HG03442 (cell line): Measurements from ENCODE around the gene GRK5.

Experiments used
- ATAC-seq: cut with Tn5 transposase; IDR thresholded peaks from one replicate; pipeline ENCODE4 v1.9.1; 2021; ENCODE audit warnings: mild to moderate bottlenecking, moderate library complexity; ENCODE audit not compliant: unreplicated experiment

GRK5 gene

GRCh38 chr10:119396709-119397071 is 189.3 kb downstream of the GRK5 start:
- no peak for ATAC-seq

DNA sequence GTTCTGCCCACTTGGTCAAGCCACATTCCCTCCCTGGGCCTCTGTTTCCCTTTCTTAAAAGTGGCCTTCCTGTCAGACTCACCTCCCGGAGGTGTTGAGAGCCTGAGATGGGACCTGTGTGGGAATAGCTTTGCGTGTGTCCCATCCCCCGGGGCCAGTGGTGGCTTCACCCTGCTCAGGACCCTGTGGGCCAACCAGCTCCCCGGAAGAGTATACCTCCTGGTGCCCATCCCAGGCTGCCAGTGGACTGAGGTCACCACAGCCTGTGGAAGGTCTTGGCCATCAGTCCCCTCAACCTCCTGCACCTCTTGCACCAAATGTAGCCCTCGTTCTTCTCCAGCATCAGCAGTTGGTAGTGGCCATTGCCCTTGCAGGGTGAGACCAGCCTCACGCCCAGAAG is 190.0 kb downstream of the GRK5 start:
- ATAC-seq, result no peak

DNA sequence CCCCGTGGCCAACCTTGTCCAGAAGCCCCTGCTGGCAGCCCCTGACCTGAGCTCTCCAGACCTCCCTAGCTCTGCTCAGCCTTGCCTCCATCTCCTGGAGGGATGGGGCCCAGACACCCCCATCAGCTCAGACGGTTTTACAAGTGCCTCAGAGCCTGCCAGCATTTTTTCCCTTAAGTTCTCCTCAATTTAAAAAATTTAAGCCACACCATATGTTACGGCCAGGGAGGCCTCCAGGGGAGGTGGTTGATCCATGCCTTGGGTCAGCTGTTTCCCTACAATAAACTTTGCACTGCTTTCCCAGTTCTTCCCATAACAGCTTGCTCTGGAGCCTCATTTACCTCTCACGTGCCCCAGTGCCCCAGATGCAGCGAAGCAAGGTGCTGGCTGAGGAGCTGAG is 191.6 kb downstream of the GRK5 start:
- ATAC-seq, result no peak

GRCh38 chr10:119399466-119399865 is 192.1 kb downstream of the GRK5 start:
- no peak for ATAC-seq

DNA sequence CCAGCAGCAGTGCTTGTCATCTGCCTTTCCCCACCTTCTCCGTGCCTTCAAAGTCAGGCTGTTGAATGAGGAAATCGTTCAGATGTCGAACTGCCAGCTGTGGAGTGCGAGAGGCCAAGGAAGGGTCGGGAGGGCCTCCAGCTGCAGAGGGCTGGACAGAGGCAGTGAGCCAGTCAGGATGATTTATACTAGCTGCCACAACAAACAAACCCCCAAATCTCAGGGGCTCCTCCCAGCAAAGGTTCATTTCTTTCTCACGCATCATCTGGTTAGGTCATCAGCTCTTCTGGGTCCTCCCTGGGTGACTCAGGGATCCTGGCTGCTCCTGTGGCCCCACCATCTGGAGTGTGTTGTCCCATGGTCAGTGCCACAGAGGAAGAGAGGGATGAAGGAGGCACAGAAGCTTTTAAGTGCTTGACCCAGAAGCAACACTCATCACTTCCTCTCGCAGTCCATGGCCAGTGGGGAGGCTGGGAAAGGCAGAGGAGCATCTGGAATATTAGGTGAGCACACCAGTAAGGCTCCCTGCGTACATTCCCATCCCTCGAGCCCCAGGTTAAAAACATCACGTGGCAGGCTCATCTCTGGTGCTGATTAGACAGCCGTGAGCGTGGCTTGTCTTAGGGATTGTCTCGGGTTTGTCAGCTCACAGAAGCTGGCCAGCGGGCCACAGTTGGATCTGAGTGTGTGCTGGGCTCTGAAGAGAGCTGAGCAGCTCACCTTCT is 194.5 kb downstream of the GRK5 start:
- ATAC-seq, result no peak

- ATAC-seq, result no peak
Observed at GRCh38 chr10:119403921-119404320, 196.6 kb downstream of the GRK5 start.

DNA sequence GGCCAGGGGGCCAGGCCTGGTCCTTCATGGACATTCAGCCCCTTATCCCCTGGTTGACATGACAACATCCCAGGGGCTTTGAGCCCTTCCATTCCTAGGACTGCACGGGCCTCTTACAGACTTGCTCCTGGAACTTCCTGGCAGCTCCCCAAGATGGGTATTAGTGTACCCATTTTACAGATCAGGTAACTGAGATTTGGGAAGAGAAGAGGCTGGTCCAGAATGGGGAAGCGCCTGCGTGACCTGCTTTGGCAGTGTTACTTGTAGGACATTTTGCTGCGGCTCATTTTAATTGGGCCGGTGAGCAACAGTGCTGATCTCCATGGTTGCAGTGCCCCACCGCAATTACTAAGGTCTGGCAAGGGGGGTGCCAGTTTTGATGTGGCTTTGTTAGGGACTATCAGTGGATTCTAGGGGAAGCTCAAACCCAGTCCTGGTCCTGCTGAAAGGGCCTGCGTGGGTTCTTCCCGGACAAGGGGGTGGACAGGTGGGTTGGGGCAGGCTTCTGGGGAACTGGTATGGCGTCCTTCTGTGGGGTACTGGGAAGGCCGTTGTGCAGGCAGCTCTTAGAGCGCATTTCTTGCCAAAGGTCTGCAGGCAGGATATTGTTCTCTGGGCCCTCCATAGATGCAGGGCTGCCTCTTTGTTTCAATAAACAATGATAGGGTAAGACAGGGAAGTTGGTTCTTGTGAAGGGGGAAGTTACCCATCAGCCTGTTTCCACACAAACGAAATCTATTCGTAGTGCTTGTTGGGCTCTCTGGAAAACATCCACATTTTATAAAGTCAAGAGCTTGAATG is 197.5 kb downstream of the GRK5 start:
- ATAC-seq, result no peak

- no peak for ATAC-seq
Observed at GRCh38 chr10:119405520-119405807, 198.1 kb downstream of the GRK5 start.

DNA sequence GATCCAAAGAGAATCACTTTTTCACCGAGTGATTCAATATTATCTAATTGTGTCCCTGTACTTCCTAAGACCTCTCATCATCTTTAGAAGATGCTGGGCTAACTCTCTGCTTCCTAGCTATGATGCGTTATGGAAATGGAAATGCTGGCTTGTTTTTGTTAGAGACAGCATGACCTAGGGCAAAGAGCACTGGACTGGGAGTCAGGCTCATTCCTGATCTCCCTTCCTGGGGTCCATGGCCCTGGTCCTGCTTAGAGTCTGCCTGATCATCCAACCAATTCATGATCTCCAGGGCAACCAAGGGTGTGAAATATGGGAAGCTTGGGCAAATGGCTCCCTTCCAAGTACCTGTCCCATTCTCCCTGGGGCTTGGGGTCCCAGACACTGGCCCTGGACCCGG is 198.8 kb downstream of the GRK5 start:
- no peak for ATAC-seq

GRCh38 chr10:119406601-119407253 is 199.4 kb downstream of the GRK5 start:
- ATAC-seq, result no peak

- no peak for ATAC-seq
Observed at GRCh38 chr10:119407254-119407777, 199.9 kb downstream of the GRK5 start.

DNA sequence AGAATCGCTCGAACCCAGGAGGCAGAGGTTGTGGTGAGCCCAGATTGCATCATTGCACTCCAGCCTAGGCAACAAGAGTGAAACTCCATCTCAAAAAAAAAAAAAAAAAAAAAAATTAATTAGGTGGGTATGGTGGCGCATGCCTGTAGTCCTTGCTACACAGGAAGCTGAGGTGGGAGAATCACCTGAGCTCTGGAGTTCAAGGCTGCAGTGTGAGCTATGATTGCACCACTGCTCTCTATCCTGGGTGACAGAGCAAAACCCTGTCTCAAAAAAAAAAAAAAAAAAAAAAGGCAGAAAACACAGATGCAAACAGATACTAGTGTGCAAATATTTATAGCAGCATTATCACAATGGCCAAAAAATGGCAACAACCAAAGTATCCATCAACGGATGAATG is 200.7 kb downstream of the GRK5 start:
- no peak for ATAC-seq

DNA sequence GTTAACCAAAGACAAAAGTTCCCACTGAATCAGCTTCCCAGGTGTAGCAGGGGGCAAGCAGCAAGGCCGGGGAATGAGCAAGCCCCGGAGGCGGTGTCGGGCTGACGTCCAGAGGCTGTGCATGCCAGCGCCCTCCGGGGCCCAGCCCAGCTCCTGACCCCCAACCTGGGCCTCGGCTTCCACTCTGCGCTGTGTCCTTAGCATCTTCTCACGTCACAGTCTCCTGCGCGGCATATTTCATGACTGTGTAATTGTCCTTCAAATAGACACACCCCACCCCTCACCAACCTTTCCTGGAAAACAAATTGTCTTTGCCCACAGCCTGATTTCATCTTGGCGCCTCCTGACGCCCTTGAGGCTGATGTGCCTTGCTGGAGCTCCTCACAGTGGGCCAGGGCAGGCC is 201.6 kb downstream of the GRK5 start:
- no peak for ATAC-seq

- no peak for ATAC-seq
Observed at GRCh38 chr10:119409385-119409784, 202.0 kb downstream of the GRK5 start.

DNA sequence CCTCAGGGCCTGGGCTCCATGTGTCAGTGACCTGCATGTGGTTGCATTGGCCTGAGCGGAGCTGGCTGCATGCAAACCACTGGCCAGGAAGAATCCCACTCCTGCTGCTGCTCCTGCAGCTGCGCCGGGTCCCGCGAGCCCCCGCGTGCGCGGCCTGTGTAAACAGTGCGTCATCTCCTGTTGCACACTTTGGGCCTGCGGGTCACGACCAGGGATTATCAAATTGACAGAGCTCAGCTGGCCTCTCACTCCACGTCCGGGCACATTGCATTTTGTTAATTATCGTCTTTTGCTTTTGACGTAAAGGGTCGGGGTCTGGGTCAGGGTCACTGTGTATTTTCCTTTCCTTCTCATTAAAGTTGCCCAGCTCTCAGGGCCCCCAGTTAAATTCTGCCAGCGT is 202.5 kb downstream of the GRK5 start:
- ATAC-seq, result no peak

- ATAC-seq, result no peak
Observed at GRCh38 chr10:119410361-119411116, 203.2 kb downstream of the GRK5 start.

DNA sequence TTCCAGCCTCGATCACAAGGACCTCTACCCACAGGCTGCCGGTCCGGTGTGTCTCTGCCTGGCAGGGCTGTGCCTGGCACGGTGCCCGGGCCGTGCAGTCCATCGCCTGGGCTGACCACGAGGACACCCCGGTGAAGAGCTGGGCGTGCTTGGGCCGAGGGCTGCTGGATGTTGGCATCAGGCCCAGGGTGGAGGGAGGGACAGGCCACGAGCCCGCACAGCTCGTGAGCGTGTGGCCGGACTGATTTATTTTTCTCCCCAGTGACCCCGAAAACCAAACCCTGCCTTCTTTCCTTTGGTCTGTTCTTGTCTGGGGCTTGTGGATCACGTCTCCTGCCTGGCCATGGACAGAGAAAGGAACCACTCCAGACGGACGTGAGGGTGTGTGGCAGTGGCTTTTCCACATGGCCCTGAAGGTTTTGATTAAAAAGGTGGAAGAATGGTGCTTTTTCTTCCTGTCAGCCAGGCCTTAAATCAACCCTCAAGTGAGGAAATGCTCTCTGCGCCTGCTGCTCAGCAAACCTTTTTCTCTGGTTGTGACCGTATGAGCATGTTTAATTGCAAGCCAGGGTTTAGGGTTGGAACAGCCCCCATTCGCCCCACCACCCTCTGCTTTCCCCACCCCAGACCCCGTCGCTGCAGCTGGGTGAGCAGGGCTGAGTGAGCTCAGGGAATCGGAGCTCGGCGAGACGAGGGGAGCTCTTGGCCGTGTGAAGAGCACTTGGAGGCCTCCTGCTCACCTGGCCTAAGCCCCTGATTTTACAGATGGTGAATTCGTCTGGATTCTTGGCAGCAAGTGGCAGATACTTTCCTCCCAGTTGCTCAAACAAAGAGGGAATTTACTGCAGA is 205.1 kb downstream of the GRK5 start:
- no peak for ATAC-seq

- ATAC-seq, result no peak
Observed at GRCh38 chr10:119413093-119413453, 205.7 kb downstream of the GRK5 start.

DNA sequence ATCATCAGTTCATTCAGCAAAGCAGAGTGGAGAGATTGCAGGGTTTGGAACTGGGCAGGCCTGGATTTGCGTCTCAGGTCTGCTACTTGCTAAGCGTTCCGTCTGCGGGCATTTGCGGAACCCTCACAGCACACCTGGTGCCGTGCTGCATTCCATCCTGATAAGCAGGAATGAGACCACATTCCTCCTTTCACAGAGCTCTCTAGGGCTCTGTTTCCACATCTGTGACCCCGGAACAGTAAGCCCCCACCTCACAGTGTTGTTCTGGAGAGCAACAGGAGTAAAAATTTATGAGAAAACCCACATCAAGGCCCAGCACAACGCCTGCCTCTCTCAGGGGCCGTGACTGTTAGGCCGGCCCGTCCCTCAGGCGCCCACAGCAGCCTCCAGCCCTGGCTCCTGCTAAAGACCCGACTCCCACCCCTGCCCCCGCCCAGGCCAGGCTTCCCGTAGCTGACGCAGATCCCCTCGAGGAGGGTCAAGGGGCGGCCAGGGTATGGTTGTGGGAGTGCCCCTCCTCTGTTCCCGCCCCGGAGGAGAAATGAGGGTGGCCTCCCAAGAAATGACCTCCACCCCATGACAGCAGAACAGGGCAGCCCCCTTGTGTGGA is 206.2 kb downstream of the GRK5 start:
- no peak for ATAC-seq

GRCh38 chr10:119414081-119414611 is 206.8 kb downstream of the GRK5 start:
- no peak for ATAC-seq
